SK-N-SH (cell line): ENCODE data around the gene MKRN2OS.

ENCODE experiments used
- EP300 ChIP-seq, 2 experiments: IDR thresholded peaks; 2 replicates each; pipeline versions ENCODE4 v1.4.0 to v1.6.1; 2012; ENCODE audit warnings: borderline replicate concordance in 1 of 2, low read depth in 1 of 2, low read length in 1 of 2
- GABPA ChIP-seq: IDR thresholded peaks from 2 replicates; pipeline ENCODE4 v1.4.0; 2012; ENCODE audit warnings: low read depth, mild to moderate bottlenecking
- TF ChIP-seq, protein P1 (sequence below): fragments of 200-600 bp; sonication (generic); IDR thresholded peaks from 2 replicates; pipeline ENCODE4 v1.6.1; 2017; ENCODE audit warnings: antibody characterized with exemption, mild to moderate bottlenecking, moderate library complexity

- TF ChIP-seq, protein P1, sequence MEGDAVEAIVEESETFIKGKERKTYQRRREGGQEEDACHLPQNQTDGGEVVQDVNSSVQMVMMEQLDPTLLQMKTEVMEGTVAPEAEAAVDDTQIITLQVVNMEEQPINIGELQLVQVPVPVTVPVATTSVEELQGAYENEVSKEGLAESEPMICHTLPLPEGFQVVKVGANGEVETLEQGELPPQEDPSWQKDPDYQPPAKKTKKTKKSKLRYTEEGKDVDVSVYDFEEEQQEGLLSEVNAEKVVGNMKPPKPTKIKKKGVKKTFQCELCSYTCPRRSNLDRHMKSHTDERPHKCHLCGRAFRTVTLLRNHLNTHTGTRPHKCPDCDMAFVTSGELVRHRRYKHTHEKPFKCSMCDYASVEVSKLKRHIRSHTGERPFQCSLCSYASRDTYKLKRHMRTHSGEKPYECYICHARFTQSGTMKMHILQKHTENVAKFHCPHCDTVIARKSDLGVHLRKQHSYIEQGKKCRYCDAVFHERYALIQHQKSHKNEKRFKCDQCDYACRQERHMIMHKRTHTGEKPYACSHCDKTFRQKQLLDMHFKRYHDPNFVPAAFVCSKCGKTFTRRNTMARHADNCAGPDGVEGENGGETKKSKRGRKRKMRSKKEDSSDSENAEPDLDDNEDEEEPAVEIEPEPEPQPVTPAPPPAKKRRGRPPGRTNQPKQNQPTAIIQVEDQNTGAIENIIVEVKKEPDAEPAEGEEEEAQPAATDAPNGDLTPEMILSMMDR: no peak
- TF ChIP-seq EP300 (IDR thresholded peaks at IDR 0.05; ENCODE audit: borderline replicate concordance in 1 of 2, low read depth in 1 of 2, low read length in 1 of 2): no peak
- no peak for TF ChIP-seq GABPA
These were observed 17.5 kb downstream of the MKRN2OS start for GRCh38 chr3:12527757-12528143.
